ENCODE measurements around the gene KRT80.
"Not testable (repeated sequence)": the region's sequence is repeated elsewhere in the genome, so short reads cannot be mapped to it uniquely, and the experiment has no call there.

The KRT80 gene

GRCh38 chr12:52191841-52192791 lies at the start of gene KRT80:
KRT80 (minus strand) TSS chr12:52192014; CDS start chr12:52191902, 112 bp downstream.
- peak; percentile 33 to 75 for DNase-seq

- no peak for DNase-seq
Measured at GRCh38 chr12:52241205-52241842, 49.5 kb upstream of the KRT80 start.

GRCh38 chr12:52240247-52240646 lies 48.4 kb upstream of the KRT80 start:
- not testable (repeated sequence) for DNase-seq

GRCh38 chr12:52239767-52240166 lies 48.0 kb upstream of the KRT80 start:
- DNase-seq: no peak

GRCh38 chr12:52238916-52239646 lies 47.3 kb upstream of the KRT80 start:
- no peak for DNase-seq

GRCh38 chr12:52238207-52238840 lies 46.5 kb upstream of the KRT80 start:
- DNase-seq: no peak

- DNase-seq: no peak
Measured at GRCh38 chr12:52236386-52237050, 44.7 kb upstream of the KRT80 start.

DNA sequence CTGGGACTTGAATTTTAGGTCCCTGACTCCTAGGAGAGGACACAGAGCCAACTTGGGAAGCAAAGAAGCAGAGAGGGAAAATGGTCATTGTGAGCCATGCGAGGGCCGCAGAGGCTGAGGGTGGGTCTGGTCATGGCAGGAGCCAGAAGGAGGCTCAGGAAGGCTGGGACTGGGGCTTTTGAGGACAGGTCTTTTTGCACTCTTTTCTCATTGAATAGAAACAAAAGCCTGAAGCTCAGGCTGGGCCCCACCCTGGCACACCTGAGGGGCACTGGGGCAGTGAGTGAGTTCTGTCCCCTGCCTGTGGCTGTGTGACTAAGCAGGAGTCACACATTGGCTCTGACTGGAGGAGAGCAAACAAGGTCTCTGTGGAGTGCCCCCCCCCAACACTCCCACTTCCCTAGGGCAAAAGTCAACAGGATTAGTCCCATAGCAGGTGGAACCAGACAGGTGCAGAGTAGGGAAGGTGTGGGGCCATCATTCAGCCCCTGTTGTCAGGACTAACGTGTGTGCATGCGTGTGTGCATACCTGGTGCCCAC lies 44.1 kb upstream of the KRT80 start:
- DNase-seq: no peak

DNA sequence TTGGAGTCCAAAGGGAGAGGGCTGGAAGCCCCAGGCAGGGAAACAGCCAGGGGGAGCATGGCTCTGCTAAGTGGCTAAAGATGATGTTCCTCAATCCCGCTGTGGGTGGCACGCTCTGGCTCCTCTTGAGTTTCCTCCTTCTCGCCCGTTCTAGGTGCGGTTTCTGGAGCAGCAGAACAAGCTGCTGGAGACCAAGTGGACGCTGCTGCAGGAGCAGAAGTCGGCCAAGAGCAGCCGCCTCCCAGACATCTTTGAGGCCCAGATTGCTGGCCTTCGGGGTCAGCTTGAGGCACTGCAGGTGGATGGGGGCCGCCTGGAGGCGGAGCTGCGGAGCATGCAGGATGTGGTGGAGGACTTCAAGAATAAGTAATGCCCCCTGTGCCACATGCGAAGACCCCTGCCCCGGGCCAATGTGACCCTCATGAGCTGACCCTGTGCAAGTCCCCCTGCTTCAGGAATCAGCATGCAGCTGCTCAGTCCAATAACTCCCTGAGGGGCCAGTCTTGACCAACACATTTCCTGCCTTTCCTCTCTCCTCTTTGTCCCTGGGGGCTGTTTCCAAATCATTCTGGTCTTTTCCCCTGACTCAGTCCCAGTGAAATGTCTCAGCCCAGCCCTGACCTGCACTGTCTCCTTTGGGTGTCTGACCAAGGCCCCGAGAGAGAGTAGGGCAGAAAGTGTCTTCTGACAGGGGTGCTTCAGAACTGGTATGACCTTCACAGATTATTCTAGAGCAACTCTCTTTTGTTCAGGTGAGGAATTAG lies 43.4 kb upstream of the KRT80 start:
- no peak for DNase-seq

DNA sequence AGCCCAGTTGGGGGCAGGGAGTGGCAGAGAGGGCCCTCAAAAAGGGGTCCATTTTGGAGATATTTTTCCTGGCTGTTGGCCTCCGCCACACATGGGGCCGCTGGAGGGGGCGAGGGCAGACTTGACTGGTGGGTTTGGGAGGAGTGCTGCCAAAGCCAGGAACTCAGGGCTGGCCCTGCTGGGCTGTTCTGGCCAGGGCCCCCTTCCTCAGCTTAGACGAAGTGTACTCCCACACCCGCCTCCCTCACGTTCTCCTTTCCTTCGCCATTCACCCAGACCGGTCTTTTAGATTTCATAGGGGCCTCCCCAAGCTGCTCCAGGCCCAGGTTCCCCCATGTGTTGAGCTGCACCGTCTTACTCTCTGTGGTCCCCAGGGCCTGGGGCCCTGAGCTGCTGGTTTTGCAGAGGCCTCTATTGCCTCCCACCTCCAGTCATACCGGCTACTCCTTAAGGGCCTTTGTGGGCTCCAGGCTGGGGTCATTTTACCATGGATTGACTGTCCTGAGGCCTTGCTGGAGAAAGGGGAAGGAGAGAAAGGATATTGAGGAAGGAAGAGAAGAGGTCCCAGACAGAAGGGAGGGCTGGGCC lies 42.5 kb upstream of the KRT80 start:
- DNase-seq: no peak

DNA sequence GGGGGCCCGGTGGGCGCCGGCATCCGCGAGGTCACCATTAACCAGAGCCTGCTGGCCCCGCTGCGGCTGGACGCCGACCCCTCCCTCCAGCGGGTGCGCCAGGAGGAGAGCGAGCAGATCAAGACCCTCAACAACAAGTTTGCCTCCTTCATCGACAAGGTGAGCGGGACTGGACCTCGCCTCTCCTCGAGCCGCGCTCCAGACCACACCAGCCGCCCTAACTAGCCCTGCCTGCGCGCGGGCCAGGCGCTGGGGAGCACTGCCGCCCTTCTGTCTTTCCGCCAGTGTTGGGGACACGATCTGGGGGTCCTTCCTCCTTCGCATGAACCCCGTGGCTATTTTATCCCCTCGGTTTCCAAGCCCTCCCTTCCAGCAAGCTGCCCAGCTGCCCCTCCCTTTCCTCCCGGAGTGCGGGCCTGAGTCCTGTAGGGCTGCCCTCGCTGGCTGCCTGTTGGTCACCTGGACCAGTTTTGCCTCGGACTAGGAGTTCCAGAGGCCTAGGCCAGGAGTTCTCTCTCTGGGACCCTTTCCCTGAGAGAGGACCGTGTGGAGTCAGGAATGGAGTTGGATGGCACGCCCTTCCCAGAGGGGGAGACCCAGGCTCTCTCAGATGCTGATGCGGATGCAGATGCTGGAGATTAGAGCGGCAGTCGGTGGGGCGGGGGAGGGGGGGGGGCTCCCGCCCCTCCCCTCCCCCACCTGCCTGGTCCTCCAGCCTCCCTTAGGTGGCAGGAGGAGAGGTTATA lies 41.8 kb upstream of the KRT80 start:
- no peak for DNase-seq

DNA sequence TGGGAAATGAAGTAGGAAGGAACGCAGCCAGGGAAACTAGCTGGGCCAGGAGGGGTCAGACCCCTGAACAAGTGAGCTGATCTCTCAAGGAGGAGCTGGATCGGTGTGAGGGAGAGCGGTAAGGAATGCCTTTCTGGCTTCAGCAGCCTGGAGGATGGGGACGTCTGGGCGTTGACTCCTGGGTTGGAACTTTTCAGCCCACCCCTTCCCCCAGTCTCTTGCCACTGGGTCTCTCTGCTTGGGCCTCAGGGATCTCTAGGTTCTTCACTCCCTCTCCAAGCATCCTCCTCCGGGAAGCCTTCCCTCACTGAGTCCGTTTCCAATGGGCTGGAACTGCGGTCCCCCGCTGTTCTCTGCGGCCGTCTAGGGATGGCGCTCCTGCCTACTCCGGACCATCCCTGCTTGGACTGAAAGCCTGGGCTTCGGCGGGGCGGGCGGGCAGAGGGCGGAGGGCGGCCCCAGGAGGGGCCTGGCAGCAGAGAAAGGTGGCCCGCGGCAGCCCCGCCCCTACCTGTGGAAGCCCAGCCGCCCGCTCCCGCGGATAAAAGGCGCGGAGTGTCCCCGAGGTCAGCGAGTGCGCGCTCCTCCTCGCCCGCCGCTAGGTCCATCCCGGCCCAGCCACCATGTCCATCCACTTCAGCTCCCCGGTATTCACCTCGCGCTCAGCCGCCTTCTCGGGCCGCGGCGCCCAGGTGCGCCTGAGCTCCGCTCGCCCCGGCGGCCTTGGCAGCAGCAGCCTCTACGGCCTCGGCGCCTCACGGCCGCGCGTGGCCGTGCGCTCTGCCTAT lies 41.1 kb upstream of the KRT80 start, which contains the start of gene KRT7:
KRT7 (plus strand) TSS at position 570 of the 788 bp plus-strand sequence; CDS start at position 624, 54 bp downstream.
- DNase-seq: no peak

DNA sequence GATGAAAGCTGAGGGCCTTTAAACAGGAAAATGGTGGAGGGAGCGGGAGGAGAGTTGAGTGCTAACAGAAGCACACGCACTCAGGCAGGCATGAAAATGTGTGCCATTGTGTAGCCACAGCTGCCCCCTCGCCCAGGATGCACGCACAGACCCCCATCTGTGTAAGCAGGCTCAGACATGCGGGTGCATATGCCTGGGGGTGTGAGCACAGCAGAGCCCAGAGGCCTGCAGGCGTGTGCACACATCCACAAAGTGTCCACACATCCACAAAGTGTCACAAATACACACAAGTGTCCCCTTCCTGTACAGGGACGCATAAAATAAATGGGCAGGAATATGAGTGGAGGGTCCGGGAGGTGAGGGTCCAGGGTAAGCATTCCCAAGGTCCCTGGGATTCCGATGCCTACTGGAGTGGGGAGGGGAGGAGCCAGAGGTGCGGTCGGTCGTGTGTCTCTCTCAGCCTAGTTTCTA lies 40.4 kb upstream of the KRT80 start:
- DNase-seq: no peak

DNA sequence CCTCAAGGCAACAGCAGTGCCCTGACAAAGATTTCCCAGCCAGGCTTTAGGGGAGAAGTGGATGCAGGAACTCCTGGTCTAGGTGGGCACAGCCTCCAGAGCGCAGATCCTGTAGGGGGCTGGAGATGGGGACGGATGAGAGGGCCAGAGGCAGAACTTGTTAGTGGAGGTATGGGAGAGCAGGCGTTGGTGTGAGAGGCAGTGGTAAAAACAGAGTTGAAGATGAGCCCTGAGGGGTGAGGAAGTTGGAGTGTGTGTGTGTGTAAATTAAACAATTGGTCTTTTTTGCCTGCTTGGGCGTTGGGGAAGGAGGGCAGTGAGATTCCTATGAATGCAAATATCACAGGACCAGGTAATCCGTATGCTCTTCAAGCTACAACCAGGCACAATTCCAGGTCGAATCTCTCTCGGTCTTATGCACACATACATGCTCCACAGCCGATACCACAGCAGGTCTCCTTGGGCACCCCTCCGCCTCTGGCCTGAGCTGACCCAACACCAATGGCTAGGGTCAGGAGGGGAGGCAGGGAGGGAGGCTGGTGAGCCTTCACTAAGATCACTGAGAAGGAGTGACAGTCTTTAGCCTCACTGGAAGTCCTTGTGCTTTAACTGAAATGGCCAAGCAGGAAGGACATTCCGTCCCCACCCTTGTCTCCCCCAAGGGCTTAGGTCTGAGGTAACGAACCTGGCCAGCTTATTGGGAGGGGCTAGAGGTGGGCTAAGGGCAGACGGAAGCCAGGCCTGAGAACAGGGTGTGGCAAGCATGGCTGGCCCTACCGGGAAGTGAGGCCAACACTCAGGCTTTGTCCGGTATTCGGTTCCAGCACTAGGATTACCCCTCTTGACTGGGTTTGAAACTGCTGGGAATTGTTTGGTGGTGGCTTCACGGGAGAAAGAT lies 39.7 kb upstream of the KRT80 start:
- no peak for DNase-seq

- DNase-seq: no peak
Measured at GRCh38 chr12:52230364-52231281, 38.8 kb upstream of the KRT80 start.

DNA sequence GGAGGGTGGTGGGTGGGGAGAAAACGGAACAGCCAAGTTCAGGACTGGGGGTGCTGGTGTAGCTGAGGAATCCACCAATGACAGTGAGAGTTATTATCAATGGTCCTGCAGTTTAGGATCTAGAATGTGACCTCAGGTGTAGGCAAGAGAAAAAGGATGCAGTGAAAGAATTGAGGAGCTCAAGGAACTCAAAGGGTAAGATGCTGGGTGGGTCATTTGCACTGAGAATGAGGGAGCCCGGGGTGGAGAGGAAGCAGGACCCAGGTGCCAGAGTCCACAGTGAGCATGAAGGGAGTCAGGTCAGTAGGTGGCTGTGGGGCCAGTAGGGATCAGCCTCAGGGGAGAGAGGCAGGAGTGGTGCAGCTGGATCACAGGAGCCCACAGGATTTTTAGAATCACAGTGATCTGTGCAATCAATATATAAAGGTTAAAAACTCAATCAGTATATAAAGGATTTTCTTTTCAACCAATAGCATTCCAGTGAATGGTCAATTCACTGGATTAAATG lies 38.1 kb upstream of the KRT80 start:
- no peak for DNase-seq

DNA sequence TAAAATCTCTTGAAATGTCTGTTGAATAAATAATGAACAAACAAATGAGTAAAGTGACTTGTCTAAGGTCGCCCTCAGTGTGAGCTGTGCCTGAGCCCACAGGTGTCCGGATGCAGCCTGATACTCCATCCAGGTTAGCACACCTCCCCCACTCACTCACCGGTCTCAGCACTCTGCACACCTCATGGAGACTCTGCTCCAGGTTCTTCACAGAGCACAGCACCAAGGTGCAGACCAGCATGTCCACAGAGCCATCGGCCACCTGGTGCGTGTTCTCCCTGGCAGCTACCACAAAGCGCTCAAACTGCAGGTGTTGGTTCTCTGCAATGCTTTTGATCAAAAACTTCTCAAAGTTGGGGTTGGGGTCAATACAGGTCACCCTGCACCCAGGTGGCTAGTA lies 37.1 kb upstream of the KRT80 start:
- DNase-seq: no peak
